DOHH2 (cell line): Measurements from ENCODE around the gene AFG3L2.

Source experiments
- CTCF ChIP-seq: fragments of 200-600 bp; sonication (generic); IDR thresholded peaks from one replicate; pipeline ENCODE4 v1.5.1; 2014; ENCODE audit warnings: antibody characterized with exemption, mild to moderate bottlenecking, low read depth, low read length; ENCODE audit not compliant: poor library complexity, severe bottlenecking
- EZH2phosphoT487 ChIP-seq: fragments of 200-600 bp; sonication (generic); IDR thresholded peaks from 2 replicates; pipeline ENCODE4 v1.6.1; 2017; ENCODE audit warnings: borderline replicate concordance, mild to moderate bottlenecking, antibody characterized with exemption, low read length, moderate library complexity, mixed read lengths

- TF ChIP-seq CTCF = no peak
- no peak for TF ChIP-seq EZH2phosphoT487
Measured at GRCh38 chr18:12305211-12305610, 71.8 kb downstream of the AFG3L2 start.
